NCI-H2171 (cell line): ENCODE data around the gene HEY2.

Experiments
- DNase-seq: peaks from one replicate; lab custom pipeline; 2025; lab: John Stamatoyannopoulos, UW

Gene HEY2

DNA sequence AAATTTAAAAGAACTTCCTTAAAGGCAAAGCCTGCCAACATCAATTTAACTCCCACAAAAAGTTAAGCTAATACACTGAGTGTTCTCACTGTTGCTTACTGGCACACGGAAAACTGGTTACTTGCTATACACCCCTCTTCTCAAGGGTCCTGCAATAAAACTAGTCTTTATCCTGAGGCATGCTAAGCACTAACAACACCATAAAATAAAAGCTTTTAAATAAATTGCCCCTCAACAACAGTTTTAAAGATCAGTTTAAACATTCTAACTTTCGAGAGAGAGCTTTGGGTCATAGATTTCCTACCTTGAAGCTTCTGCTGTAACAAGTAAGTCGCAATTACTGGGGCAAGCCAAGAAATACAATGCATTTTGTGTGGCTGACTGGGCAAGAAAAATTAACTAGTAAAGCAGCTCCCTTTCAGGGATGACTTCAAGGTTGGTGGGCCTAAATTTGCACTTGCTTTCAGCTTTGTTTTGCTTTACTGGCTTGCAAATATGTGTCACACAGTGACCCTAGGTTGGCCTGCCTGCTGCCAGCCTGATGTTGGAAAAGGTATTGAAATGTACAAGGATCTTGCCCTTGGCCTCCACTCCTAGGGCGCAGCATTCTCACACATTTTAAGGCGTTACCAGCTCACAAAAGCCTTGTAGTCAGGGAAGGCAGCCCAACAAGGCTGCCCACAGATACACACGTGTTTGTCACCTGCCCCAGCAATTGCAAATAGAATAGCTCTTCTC is 4.0 kb upstream of the HEY2 start:
- DNase-seq = no peak

DNA sequence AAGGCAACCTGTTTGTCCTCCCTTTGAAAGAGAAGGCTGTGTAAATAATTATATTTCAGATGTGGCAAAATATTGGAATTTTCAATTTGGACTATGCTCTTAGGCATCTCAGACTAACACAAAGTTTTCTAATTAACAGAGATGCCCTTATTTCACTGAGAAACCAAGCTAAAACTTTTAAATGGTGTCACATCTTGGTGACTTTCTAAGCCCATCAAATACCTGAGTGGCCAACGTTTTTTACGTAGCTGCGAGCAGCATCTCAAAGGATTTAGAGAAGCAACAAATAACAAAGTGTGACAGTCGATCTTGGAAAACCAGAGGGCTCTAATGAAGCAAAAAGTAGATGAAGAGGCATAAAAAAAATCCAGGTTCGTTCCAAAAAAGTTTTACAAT is 3.4 kb upstream of the HEY2 start:
- no peak for DNase-seq

GRCh38 chr6:125746731-125747588 is 2.5 kb upstream of the HEY2 start:
- peak; percentile 84 for DNase-seq

DNA sequence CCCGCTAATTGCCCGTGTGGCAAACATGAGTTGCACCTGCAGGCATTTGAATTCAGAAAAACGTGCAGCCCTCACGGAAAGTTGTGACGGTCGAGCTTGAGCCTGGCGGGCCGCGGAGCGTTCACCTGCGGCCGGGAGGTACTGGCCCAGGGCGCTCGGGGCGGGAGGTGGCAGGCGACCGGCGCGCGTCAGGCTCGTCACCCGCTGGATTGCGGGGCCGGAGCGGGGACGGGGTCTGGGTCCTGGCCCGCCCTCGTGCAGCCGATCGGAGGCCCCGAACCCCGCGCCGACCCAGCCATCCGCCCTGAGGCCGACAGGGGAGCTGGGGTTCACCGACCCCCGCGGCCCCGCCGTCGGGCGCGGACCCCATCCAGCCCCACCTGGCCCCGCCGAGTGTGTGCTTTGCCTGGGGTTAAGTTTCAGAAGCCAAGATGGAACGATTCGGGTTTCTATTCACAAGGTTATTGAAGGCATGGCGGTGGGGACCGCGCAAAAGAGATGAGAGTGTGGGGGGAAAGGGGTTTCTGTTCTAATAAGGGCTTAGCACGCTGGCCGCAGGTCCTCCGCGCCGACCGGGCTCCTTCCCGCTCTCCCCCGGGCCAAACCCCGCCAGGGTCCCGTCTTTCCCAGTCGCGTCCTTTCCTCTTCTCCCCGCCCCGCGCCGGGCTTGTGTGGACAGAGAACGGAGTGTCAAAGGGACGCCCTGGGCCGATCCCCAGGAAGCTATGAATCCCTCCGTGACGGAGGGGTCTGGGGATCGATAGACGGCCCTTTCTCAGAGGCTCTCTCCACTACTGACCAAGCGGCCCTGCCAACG is 1.6 kb upstream of the HEY2 start:
- DNase-seq = peak; percentile 58

GRCh38 chr6:125748406-125749172 is 843 bp upstream of the HEY2 start:
- peak; percentile 58 for DNase-seq

DNA sequence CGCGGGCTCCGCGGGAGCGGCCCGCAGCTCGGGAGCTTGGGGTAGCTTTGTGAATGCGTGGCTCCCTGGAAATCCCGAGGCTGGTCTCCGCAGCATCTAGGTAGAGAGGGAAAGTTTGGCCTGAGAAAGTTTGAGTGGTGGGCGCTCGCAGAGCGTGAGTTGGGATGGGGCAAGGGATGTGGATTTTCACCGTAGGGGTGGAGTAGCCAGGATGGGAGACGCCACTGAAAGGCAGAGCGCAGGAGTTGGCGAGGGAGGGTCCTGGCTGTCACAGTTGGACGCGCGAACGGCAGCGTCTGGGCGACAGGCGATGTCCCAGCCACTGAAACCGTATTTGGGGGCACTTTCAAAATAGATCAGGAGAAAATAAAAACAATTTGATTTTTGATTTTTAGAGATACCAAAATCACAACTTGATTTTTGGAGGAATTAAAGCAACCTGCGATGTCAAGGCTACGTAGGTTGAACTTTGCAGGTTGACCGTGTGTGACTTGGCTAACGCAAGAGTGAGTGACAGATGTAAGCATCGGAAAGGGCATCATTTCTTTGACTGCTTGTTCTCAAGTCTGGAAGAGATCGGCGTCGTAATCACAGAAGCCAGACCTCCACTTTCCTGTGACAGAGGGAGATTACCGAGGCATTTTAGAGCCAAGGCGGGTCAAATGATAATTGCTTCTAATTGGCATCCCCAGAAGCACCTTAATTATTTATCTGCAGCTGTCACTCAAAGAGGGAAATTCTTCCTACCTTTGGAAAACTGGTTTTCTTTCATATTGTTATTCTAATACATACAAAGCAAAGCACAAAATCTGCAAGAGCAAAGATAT is 646 bp downstream of the HEY2 start:
- peak; percentile 43 for DNase-seq

GRCh38 chr6:125750692-125751333 is 1.4 kb downstream of the HEY2 start:
- DNase-seq = no peak

DNA sequence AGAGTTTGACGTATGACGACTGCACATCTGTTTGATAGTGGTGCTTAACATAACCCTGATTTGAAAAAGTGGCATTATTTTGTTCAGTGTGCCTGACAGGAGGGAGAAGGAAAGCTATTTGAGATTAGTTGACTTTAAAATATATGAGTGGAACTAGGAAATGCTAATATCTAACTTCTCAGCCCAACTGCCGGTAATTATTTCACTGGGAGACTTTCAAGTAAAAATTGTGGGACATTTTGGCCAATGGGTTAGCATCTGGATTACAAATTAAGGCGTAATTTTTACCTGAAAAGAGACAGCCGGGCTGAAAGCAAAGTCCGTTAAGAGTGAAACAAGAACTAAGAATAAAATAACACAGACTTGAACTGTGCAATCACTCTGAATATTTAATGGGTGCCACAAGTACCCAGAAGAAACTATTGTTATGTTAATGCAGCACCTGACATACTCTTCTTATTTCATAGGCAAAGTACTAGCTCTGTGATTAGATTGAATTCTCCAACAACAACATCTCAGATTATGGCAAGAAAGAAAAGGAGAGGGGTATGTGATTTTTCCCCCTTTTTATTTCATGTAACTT is 2.0 kb downstream of the HEY2 start:
- DNase-seq = no peak

DNA sequence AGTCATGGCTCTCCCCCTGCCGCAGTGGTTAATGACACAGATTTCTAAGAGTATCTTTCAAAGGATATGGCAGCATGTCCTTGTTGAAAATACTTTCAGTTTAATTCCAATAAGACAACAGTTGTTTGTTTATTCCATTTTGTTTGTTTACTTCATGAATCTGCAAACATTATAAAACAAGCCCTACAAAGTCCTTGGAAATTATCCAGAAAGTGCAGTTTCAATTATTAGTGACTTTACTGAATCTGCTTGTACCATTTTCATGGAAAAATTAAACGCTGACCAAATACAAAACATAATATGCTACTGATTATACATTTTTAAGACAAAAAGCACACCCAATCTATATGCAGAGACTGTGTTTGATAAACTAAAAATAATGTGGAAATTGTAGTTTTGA is 3.3 kb downstream of the HEY2 start:
- no peak for DNase-seq

DNA sequence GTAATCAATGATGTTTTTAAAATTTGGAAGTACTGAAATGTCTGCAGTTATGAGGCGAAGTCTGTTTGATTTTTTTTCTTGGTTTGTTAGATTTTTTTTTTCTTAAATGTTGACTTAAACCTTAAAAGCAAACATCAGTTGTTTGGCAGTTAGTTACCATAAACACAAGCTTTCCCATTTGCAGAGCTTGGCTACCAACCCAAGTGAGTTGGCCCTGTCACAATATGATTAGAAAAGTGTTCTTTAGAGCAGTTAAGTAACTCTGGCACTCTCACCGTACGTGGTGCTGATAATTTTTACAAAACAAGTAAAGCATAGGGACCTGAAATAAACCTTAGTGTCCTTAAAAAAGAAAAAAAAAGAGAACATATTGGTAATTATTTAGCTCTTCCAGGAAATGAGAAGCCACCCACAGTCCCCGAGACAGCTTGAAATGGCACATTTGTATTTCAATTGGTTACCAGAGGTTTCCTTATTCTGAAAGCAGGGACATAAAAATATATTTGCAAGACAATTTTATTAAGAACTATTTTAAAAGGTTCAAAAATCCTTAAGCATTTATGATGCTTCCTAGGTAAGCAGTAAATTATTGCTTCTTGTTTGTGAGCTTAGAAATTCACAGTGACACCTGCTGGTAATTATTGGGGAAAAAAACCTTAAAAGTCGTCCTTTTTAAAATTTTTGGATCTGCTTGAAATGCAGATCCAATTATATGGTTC is 3.9 kb downstream of the HEY2 start:
- peak; percentile 21 for DNase-seq

DNA sequence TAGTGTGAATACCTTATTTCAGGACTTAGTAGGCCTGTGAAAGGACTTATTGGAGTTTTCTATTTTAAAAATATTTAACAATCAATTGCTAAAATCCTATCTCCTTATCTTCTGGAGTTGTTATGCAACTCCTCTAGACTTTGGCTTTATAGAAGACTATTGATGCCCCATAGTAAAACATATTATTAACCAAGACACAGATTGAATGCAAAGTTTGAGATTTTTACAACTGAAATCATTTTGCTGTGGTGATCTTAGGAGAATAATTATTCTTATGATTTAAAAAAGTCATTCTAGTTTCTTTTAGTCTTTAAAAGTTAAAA is 4.5 kb downstream of the HEY2 start:
- DNase-seq = no peak

DNA sequence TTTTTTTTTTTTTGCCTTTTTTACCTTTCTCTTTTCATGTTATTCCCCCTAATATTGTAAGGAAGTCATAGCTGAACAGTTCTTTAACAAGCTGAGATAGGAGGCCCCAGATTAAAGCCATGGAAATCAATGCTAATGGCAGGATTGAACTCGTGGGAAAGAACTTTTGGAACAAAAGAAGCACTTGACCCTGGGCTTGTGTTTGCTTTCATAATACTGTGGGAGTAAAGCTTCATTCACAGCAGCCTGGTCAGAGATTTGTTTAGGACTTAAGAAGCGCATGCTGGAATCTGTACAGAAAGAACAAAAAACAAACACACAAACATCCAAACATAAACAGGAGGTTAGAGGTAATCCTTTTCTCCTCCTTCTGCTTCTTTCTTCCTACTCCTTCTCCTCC is 5.1 kb downstream of the HEY2 start:
- DNase-seq = no peak

GRCh38 chr6:125759184-125759902 is 9.9 kb downstream of the HEY2 start:
- DNase-seq = no peak

DNA sequence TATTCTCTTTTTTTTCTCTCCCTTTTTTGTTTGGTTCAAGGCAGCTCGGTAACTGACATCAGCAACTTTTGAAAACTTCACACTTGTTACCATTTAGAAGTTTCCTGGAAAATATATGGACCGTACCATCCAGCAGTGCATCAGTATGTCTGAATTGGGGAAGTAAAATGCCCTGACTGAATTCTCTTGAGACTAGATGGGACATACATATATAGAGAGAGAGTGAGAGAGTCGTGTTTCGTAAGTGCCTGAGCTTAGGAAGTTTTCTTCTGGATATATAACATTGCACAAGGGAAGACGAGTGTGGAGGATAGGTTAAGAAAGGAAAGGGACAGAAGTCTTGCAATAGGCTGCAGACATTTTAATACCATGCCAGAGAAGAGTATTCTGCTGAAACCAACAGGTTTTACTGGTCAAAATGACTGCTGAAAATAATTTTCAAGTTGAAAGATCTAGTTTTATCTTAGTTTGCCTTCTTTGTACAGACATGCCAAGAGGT is 10.6 kb downstream of the HEY2 start:
- DNase-seq = no peak

DNA sequence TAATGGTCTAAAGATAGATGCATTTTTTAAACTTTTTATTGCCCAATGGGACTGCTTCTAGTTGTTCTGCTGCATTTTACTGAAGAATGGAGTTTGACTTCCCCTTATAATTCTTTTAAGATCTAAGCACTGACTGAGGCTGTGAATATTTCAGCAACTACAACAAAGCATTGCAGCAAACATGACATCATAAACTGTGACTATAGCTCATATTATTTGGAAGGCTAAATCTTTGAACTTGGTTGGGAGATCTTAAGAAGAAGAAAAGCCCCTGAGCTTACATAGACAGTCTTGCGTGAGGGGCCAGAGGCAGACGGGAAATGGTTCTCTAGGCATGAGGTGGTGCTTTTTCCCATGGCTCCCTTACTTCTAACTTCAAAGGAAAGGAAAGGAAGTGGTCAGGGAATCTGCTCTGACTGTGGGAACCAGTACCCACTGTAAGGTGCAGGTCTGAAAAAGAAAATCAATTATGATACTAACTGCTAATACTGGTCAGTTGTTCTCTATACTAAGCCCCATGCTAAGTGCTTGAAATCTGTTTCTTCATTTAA is 14.8 kb downstream of the HEY2 start:
- DNase-seq = no peak

DNA sequence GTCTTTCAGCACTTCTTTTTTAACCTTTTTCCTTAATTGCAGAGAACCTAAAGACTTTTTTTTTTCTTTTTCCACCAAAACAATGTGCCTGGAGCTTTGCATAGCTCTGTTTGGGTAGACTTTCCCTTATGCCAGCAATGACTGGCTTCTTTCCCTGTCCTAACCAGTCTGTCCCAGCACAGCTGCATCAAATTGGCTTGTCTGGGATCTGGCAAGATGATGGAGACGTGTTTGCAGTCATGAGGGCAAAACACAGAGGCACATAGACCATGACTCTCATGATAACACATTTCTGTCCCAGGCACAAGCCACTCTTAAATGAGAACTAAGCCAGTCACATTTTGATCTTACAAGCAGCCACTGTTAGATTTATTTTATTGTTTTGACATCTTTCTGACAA is 16.5 kb downstream of the HEY2 start:
- DNase-seq = no peak

DNA sequence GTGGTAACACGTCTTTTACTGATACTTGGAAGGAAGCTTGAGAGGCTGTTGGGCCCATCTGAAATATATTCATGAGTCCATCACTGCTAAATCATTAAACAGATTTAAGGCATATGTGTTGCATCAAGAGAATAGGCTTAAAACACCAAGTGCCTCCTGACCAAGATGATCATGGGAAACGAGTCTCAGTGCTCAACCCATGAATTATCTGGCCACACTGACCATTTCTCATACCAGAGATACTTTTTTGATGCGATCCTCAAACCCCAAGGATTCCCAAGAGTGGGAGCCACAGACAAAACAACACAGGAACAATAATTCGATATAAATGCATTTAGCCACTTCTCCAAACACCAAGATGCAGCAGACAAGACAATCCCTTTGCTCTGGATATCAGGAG is 17.2 kb downstream of the HEY2 start:
- DNase-seq = no peak

DNA sequence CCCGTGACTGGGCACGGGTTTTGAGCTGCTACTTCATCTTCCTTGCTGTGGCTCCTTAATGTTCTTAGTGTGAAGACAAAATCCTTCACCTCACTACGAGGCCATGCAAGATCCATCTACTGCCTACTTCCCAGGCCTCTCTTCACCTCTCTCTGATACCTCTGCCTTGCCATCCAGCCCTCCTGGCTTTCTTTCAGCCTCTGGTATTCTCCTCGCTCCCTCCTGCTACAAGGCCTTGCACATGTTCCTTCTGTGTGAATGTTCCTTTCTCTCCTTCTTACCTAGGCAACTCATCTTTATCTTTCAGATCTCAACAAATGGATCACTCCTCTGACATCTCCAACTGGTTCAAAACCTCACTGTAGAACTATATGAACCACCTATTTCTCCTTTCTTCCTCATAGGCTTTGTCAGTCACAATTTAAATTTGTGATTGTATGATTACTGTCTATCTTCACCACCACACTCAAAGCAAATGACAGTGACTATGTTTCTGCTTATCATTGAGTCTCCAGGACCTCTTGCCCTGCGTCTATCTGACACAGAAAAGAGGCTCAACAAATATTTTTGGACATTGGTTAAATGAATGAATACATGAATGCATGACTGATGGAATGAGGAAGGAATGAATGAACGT is 19.8 kb downstream of the HEY2 start:
- no peak for DNase-seq
